ELR (cell line): Measurements from ENCODE around the gene KCNK6.

ENCODE experiments used
- DNase-seq: peaks from one replicate; pipeline ENCODE4 v3.0.0-alpha.2; 2015; ENCODE audit warnings: low read depth

KCNK6 gene

DNA sequence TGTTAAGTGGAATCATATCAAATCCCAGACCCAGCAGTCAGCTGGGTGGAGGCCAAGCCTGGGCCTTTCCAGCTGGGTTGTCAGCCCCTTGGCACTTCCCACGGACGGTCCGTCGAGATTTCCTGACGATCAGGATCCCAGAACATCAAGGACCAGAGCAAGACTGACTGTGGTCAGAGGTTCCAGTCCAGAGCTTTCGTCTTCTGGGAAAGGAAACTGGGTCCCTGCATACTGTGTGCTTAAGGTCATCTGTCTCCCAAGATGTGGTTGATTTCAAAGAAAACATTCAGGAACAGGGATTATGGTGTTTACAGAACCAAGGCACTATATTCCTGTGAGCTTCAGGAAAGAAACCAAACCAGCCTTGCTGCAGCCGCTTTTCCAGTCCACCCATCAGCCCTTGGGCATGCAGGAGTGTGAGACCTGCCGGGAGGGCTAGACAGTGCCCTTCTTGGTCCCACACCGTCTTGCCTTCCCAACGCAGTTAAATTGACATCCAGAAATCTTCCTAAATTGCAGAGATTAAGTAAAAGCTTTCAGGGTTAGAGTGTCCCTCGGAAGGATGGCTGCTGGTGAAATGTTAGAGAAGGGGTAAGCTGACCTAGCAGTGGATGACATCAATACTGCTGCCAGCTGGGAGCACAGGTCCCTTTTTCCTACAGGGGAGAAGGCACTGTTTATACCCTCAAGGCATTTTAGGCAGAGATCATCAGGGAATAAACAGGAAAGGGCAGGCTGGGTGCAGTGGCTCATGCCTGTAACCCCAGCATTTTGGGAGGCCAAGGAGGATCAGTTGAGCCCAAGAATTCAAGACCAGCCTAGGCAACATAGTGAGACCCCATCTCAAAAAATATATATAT lies 20.6 kb upstream of the KCNK6 start:
- DNase-seq = no peak

DNA sequence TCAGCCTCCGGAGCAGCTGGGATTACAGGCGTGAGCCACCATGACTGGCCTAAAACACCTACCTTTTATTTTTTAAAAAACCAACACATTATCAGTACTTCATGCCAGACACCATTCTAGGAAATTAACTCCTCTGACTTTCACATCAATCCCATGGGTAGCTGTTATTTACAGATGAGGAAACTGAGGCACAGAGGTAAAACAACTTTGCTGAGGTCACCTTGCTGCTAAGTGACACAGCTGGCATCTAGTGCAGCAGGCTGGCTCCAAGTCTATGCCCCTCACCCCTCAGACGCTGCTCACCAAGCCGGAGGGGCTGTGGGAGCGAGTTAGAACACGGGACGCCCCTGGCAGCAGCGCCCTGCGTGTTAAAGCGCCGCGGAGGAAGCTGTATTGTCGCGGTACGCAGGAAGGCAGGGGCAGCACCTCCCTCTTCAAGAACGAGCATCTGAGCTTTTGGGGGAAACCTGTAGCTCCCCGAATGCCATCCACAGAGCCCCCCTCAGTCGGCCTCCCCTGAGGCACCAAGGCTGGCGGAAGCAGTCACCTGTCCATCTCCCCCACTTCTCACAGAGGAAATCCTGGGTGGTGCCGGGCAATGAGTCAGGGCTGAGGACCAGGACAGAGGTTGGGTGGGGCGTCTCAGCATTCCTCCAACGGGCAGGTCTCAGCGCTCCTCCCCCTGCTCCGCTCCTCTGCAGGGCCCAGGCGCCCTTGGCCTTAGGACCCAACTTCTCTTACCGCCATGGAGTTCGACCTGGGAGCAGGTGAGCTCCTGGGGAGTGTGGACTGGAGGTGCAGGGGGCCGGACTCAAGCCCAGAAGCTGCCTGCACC lies 15.9 kb upstream of the KCNK6 start, which contains the start of gene C19orf33:
C19orf33 (plus strand) TSS at position 735 of the 835 bp plus-strand sequence; CDS start at position 746, 11 bp downstream.
- DNase-seq = peak; percentile 44

DNA sequence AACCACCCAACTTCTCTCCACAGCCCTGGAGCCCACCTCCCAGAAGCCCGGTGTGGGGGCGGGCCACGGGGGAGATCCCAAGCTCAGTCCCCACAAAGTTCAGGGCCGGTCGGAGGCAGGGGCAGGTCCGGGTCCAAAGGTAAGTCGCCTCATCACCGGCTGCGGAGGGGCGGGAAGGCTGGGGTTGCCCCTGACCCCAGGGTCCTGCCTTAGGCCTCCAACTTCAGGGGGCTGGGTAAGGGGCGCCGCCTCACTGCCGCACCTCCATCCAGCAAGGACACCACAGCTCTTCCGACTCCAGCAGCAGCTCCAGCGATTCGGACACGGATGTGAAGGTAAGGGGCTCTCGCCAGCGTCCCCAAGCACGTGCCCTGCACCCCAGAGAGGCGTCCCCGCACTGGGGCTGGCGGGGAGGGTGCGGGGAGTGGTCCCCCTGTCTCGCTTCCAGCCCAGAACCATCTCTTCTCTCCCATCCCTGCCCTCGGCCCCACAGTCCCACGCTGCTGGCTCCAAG lies 15.2 kb upstream of the KCNK6 start:
- no peak for DNase-seq

DNA sequence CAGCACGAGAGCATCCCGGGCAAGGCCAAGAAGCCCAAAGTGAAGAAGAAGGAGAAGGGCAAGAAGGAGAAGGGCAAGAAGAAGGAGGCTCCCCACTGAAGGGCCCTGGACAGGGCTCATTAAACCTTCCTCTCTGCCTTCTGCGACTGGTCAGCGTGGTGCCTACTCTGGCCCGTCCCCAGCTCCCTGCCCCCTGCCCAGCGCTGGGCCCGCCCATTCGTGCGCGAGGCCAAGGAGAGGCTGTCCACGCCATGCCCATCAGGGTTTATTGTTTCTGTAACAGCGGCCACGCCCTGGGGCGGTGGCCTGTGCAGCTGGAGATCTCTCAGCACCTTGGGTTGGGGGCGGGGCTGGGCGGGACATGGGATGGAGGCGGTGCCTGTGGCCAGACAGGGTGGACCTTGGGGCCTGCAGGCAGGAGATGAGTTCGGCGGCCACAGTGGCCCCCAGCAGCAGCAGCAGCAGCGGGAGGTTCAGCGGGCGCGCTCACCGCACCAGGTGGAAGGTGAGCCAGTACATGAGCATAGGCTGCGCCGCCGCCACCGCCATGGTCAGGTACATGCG lies 14.7 kb upstream of the KCNK6 start:
- DNase-seq = no peak

DNA sequence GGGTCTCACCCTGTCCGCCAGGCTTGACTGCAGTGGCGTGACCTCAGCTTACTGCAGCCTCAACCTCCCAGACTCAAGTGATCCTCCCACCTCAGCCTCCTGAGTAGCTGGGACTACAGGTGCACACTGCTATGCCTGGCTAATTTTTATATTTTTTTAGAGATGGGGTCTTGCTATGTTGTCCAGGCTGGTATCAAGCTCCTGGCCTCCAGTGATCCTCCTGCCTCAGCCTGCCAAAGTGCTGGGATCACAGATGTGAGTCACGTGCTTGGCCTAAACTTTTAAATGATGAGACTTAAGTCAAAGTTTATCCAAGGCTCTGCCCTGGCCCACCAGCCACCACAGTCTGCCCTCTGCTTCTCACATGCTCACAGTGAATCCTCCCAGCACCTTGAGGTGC lies 13.4 kb upstream of the KCNK6 start:
- DNase-seq = no peak

DNA sequence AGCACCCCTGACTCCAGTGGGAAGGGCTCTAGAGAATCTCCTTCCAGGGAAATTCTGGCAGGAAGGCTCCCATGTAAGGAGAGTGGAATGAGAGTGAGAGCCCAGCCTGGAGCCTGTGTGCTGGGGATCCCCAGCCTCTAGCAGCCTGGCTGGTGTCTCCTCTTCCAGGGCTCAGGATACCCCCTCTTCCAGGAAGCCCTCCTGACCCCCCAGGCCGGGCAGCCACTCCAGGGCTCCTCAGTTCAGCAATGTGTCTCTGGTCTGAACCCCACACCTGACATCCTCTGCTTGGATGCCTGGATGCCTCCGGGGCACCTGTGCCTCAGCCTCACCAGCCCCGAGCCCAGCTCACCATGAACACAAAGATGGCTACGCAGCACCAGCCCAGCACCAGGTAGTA lies 12.6 kb upstream of the KCNK6 start:
- DNase-seq = no peak

DNA sequence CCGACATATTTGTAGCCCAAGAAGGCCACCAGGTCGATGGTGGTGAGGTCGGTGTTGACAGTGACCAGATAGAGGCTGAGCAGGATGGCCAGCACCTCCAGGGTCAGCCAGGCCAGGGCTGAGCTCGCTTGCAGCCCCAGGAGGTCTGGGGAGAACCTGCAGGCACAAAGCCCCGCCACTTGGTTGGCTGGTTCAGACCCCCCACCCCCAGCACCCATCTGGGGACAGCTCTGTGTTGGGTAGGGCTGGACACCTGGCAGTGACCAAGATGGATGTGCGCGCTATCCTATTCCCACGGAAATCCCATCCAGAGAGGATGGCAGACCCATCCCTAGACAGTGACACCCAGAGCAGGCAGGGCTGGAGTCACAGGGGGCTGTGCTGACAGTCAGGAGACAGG lies 12.0 kb upstream of the KCNK6 start:
- DNase-seq = no peak

DNA sequence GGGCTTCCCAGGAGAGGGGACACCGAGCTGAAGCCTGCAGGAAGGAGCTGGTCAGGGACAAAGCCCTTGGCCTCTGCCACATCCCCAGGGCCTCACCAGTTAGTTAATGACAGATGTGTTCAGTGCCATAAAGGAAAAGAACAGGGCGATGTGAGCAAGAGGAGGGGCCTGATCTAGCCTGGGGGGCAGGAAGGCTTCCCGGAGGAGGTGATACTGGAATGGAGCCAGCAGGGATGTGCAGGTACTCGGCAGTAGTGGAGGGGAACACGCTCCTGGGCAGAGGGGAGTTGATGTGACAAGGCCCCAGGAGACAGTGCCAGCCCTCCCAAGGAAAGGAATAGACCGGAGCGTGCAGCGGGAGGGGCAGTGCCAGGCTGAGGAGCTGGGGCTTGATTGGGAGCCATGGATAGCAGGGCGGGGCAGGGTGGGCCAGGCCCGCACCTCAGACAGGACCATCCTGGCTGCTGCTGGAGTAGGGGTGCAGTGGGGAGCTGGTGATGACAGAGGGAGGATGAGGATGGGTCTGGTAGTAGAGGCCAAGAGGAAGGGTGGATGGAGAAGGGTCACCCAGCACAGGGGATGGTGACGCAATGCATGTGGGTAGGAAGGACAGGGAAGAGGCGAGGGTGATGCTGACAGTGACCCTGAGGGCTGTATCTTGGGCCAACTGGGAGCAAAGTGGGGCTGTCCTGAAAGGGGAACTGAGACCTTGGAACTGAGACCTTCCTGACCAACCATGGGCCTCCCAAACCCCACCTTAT lies 11.5 kb upstream of the KCNK6 start:
- DNase-seq = no peak

DNA sequence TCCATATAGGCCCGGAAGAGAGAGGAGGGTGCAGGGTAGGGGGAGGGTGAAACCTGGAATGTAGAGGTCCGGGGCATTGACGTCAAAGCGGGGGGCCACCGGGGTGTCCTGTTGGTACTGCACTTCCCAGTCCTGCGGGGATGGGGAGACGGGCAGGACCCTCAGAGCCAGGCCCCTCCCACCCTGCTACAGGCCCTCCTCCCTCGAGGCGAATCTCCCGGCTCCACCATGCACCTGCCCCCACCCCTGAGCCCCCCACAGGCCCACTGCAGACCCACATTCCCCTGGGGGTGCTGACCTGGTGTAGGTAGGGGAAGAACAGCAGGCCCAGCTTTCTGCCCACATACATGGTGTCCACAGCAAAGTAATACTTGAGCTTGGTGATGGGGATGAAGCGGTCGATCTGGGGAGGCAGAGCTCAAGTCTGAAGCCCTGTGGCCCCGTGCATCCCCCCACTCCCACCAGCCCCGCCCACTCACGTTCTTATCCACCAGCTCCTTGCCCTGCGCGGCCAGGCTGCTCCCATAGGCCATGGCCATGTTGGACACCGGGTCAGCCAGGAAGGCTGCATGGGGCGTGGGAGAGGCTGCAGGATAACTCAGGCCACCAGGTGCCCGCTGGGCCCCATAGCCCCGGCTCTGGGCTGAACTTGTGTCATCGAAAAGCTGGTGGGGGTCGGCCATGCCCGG lies 10.6 kb upstream of the KCNK6 start:
- DNase-seq = no peak

DNA sequence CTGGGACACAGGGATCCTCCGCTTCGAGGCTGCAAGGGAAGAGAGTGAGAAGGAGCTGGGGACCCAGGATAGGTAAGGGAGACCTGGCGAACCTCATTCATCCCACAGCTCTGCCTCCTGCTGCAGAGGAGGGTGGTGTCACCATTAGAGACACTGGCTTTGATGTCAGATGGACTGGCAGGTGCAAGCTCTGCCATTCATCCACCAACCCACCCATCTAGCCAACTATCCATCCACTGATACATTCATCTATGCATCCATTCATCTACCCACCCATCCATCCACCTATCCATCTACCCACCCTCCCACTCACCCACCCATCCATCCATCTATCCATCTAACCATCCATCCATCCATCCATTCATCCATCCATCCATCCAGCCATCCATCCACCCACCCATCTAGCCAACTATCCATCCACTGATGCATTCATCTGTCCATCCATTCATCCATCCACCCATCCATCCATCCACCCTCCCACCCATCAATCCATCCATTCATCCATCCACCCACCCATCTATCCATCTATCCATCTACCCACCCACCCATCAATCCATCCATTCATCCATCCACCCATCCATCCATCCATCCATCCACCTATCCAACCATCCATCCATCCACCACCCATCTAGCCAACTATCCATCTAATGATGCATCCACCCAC lies 9.9 kb upstream of the KCNK6 start:
- no peak for DNase-seq

DNA sequence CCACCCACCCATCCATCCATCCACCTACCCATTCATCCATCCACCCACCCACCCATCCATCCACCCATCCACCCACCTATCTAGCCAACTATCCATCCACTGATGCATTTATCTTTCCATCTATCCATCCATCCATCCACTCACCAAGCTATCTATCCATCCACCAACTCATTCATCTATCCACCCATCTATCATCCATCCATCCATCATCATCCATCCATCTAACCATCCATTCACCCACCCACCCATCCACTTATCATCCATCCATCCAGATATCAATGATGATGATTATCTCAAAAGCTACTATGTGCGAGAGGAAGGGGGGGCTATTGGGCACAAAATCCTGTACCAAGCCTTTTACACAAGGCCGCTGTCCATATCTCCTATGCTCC lies 9.4 kb upstream of the KCNK6 start:
- no peak for DNase-seq

DNA sequence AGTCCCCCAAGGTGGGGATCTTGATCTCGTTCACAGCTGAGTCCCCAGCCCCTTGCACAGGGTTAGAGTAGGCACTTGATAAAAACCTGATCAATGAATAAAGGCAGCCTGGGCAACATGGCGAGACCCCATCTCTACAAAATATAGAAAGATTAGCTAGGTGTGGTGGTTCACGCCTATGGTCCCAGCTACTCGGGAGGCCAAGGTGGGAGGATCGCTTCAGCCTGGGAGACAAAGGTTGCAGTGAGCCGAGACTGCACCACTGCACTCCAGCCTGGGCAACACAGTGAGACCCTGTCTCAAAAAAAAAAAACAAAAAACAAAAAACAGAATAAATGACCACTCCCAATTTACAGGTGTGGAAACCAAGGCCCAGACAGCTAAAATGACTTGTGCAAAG lies 8.7 kb upstream of the KCNK6 start:
- DNase-seq = no peak

DNA sequence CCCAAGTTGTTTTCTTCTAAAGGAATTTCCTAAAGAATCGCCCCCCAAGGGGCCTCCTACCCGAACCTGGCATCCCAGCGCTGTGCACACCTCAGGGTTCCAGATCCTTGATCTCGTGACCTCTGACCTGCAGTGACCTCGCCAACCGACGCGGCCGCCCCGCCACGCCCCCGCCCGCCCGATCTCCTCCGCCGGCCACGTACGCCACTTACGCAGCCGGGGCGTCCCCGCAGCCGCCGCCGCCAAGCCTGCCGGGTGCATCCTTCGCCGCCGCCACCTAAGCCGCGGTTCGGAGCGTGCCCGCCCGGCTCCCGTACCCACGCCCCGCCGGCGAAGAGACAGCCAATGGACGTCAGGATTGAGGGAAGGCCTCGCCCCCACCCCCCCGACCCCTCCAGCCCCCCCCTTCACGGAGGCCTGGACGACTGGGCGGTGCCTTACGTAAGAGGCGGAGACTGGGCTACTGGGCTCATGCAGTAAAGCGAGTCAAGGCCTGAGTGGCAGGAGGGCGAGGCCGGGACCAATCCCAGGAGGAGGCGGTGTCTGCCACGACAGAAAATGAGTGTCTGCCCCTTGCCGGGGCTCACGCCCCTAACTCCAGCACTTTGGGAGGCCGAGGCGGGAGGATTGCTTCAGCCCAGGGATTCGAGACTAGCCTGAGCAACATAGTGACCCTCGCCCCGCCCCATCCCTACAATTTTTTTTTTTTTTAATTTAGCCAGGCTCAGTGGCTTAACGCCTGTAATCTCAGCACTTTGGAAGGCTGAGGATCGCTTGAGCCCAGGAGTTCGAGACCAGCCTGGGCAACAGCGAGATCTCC lies 3.8 kb upstream of the KCNK6 start, which contains the start of gene YIF1B:
YIF1B (minus strand) TSS at position 291 of the 820 bp plus-strand sequence; CDS start at position 261, 30 bp downstream.
- DNase-seq = peak; percentile 97

DNA sequence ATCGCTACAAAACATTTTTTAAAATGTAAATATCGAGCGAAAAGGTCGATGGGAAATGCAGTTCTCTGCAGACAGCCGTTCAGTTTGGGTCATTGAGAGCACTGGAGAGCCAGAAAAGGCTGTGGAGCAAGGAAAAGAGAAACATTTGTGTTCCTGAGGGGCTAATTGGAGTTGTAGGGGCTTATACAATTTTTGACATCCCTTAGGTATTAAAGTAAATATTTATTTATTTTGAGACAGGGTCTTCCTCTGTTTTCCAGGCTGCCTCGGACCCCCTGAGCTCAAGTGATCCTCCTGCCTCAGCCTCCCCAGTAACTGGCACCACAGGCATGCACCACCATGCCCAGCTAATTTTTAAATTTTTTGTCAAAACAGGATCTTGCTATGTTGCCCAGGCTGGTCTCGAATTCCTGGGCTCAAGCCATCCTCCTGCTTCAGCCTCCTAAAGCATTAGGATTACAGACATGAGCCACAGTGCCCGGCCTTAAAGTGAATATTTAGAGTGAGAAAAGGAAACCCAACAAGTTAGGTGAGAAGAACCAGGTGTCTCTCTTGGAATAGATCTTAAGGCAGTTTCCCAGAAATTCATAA lies 3.1 kb upstream of the KCNK6 start:
- no peak for DNase-seq

DNA sequence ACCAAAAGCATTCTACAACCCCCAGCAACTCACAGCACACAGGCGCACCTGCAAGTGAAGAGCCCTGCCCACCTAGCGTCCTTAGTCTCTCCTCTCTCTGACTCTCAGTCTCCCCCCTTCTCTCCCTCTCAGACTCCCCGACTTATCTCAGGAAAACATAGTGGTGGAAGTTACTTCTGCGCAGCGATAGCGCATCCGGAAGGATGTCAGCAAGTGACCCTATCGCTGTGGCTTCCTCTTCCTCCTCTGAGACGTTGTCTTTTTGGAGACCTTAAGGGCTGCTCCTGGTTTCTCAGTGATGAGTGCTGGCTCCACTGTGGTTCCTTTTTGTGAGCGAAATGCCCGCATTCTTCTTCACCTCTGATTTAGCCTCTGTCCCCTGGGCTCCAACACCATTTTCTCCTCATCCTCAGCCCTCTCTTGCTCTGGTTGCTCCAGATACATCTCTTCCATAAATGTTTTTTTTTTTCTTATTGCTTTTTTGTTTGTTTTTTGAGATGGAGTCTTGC lies 2.5 kb upstream of the KCNK6 start:
- DNase-seq = no peak

DNA sequence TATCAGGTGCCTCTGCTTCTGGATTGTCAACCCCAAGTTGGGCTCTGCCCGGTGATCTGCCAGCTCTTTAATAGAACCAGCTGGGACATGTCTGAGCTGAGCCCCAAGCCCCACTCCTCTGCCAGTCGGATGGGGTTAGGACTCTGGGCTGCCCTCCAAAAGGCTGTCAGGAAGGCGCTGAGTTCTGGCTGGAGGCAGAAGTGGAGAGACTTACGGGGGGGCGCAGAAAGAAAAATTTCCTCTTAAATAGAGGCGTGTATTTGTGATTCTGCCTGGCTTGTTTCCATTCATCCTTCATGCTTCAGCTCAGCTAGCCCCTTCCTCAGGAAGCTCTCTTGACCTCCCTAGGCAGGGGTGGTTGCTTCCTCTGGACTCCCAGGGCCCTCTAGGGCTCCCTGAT lies 985 bp upstream of the KCNK6 start:
- DNase-seq = no peak

DNA sequence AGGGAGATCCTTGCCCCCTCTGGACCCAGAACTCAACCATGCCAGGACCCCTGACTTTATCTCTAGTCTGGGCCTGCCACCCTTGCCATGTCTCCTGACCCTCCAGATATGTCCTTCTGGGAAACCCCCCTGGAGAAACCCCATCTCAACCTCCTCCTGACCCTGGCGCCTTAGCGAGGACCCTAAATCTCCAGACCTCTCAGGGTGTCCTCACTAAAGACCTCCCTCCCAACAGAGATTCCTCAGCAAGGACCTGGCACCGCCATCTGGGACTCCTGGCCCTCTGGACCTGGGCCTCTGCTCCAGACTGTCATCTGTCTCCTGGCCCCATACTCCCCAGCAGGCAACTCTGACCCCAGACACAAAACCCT lies 1.3 kb downstream of the KCNK6 start:
- DNase-seq = no peak

DNA sequence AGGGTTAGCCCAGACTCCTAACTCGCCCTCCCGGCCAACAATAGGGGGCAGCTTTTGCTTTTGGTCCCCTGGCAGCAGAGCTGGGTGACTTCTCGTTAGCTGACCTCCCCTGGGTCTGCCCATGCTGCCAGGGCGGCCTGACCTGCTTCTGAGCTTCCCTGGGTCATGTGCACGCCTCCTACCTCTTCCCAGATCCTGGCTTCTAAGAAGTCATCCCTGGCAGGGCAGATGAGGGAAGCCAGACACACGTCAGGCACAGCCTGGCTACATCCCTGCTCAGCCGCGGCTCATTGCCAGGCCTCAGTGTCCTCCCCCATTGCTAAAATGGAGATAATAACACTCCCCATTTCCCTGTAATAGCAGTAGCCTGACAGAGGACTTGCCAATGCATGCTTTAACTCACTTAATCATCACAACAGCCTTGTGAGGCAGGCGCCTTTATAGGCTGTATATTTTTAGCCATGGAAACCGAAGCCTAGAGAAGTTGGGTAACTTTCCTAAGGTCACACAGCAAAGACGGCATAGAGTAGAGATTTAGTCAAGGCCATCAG lies 2.1 kb downstream of the KCNK6 start:
- no peak for DNase-seq

DNA sequence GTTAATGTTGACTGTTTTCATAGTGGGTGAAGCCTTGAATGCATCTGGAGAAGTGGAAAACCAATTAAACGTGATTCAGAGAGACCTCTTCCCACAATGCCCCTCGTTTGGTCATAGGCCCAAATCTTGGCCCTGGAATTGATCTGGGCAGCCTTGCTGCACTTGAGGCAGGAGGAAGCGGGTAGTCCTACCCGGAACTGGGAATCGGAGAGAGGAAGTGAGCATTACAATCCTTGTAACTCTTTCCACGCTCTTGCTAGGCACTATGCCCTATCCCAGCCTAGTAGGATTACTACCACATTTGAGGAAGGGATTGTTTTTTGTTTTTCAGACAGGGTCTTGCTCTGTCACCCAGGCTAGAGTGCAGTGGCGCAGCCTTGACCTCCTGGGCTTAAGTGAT lies 3.6 kb downstream of the KCNK6 start:
- DNase-seq = no peak
